ENCODE measurements around the gene TRAM2. TPM values are rescaled to one million over a fixed set of nuclear protein-coding genes. Genes with fewer than 3 reads are reported as not detected.

The TRAM2 gene
- total RNA-seq, 4 donors from 2014 or later = 13.3 to 23.8 (median 18.5) TPM

DNA sequence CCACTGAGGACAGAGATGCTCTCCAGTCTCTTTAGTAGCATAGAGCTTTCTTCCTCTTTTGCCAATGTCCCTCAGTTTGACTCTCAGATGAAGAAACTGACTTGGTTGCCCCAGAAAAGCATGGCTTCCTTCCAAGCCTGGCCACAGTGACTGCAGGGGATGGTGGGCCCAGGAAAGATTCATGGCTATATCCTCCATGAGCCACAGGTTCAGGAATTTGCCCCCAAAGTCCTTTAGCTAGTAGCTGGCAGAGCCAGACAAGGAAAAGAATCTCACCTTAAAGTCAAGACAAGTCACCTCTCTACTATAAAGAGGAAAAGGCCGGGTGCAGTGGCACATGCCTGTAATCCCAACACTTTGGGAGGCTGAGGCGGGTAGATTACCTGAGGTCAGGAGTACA is 43.4 kb downstream of the TRAM2 start:
- DNase-seq (ENCODE audit: extremely low spot score) = no peak
- intact Hi-C loops (cut with DNase I) = no loop called here
- Histone ChIP-seq H3K9me3 (no peaks in the 10 kb centered on the region), H3K36me3 (peaks cover 12 to 25% (median 14%) of the 10 kb centered on the region in 4 donors), H3K4me3 (no peak overlapping the region), H3K4me1 (peaks cover 20 to 34% (median 25%) of the 10 kb centered on the region in 4 donors), H3K27me3 (no peaks in the 10 kb centered on the region), H3K27ac (replicated peaks in 1 of 4) (no peak overlapping the region)
- WGBS = 100% methylated on average over 2 of the region's 2 CpGs
- TF ChIP-seq POLR2A (IDR thresholded peaks at IDR 0.05; ENCODE audit: low read depth) = no peak
- TF ChIP-seq POLR2AphosphoS5 (IDR thresholded peaks at IDR 0.05) = no peak
- TF ChIP-seq, protein P1, sequence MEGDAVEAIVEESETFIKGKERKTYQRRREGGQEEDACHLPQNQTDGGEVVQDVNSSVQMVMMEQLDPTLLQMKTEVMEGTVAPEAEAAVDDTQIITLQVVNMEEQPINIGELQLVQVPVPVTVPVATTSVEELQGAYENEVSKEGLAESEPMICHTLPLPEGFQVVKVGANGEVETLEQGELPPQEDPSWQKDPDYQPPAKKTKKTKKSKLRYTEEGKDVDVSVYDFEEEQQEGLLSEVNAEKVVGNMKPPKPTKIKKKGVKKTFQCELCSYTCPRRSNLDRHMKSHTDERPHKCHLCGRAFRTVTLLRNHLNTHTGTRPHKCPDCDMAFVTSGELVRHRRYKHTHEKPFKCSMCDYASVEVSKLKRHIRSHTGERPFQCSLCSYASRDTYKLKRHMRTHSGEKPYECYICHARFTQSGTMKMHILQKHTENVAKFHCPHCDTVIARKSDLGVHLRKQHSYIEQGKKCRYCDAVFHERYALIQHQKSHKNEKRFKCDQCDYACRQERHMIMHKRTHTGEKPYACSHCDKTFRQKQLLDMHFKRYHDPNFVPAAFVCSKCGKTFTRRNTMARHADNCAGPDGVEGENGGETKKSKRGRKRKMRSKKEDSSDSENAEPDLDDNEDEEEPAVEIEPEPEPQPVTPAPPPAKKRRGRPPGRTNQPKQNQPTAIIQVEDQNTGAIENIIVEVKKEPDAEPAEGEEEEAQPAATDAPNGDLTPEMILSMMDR (IDR thresholded peaks at IDR 0.05) = no peak
- no peak for TF ChIP-seq EP300 (IDR thresholded peaks at IDR 0.05)

DNA sequence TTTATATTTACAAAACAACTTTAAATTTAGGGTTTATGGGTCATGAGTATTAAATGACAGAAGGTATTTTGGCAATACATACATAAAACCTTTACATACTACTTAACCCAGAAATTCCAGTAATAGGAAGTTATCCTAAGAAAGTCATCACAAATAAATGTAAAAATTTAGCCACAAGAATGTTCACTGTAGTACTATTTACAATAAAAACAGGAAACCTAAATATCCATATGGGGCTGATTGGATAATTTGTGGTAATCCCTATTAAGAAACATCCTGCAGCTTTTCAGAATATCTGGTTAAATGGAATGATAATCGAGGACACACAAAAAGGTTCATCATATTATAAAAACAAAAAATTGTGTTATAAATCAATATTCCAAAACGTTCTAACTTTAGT is 44.4 kb downstream of the TRAM2 start:
- H3K4me1 ChIP-seq = peaks cover 10 to 24% (median 15%) of the 10 kb centered on the region in 4 donors
- peaks cover 12 to 31% (median 14%) of the 10 kb centered on the region in 4 donors for H3K36me3 ChIP-seq
- H3K9me3 ChIP-seq = no peaks in the 10 kb centered on the region
- TF ChIP-seq POLR2AphosphoS5 (IDR thresholded peaks at IDR 0.05) = no peak
- TF ChIP-seq, protein P1 (IDR thresholded peaks at IDR 0.05) = no peak
- TF ChIP-seq POLR2A (IDR thresholded peaks at IDR 0.05; ENCODE audit: low read depth) = no peak
- TF ChIP-seq EP300 (IDR thresholded peaks at IDR 0.05) = no peak
- H3K27ac ChIP-seq (replicated peaks in 1 of 4) = no peak overlapping the region
- WGBS = 90% methylated on average over 2 of the region's 2 CpGs
- DNase-seq (ENCODE audit: extremely low spot score) = no peak
- H3K27me3 ChIP-seq = no peaks in the 10 kb centered on the region
- no peak overlapping the region for H3K4me3 ChIP-seq
- intact Hi-C loops (cut with DNase I) = no loop called here

DNA sequence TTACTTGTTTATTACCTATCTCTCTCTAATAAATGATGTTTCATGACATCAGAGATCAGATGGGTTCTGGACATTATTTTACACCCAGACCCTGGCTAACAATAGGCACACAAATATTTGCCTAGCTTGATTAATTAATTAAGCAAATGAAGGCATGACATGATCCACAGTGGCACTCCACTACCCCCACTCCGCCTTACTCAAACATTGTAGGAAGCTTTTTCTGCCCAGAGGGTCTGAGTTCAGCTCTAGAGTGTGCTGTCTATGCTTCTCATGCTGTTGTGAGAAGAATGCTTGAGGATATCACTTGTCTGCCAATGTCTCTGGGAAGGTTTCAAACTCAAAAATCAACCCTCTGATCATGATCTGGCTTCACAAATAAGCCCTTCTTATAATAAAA is 45.0 kb downstream of the TRAM2 start:
- no peak overlapping the region for H3K27ac ChIP-seq (replicated peaks in 1 of 4)
- DNase-seq (ENCODE audit: extremely low spot score) = no peak
- peaks cover 12 to 31% (median 14%) of the 10 kb centered on the region in 4 donors for H3K36me3 ChIP-seq
- TF ChIP-seq POLR2A (IDR thresholded peaks at IDR 0.05; ENCODE audit: low read depth) = no peak
- TF ChIP-seq EP300 (IDR thresholded peaks at IDR 0.05) = no peak
- TF ChIP-seq, protein P1 (IDR thresholded peaks at IDR 0.05) = no peak
- no peak for TF ChIP-seq POLR2AphosphoS5 (IDR thresholded peaks at IDR 0.05)
- intact Hi-C loops (cut with DNase I) = no loop called here
- H3K4me3 ChIP-seq = no peak overlapping the region
- peaks cover 5 to 17% (median 9%) of the 10 kb centered on the region in 4 donors for H3K4me1 ChIP-seq
- WGBS = 83% methylated on average over 1 of the region's 1 CpG
- no peaks in the 10 kb centered on the region for H3K9me3 ChIP-seq
- no peaks in the 10 kb centered on the region for H3K27me3 ChIP-seq

DNA sequence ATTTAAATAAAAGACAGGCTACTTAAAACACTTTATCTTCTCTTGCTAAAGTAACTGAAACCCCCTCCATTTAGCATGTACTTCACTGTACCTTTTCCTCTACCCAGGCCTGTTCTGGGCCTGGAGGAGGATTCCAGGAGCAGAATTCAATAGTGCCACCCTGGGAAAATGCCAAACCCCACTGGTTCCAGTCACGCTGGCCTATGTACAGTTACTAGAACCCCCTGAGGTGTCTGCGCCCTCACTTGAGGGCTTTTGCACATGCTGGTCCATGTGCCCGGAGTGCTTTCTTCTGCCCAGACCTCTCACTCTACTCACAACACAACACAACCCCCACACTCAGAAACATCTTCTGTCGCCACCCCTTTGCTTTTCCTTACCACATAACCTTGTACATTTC is 45.5 kb downstream of the TRAM2 start:
- no peaks in the 10 kb centered on the region for H3K27me3 ChIP-seq
- intact Hi-C loops (cut with DNase I) = no loop called here
- H3K4me1 ChIP-seq = peaks cover under 1 to 13% (median 5%) of the 10 kb centered on the region in 4 donors
- H3K36me3 ChIP-seq = peaks cover 12 to 31% (median 14%) of the 10 kb centered on the region in 4 donors
- H3K27ac ChIP-seq (replicated peaks in 1 of 4) = no peak overlapping the region
- H3K9me3 ChIP-seq = no peaks in the 10 kb centered on the region
- H3K4me3 ChIP-seq = no peak overlapping the region
- no peak for DNase-seq (ENCODE audit: extremely low spot score)
- TF ChIP-seq POLR2AphosphoS5 (IDR thresholded peaks at IDR 0.05) = no peak
- TF ChIP-seq, protein P1 (IDR thresholded peaks at IDR 0.05) = no peak
- TF ChIP-seq POLR2A (IDR thresholded peaks at IDR 0.05; ENCODE audit: low read depth) = no peak
- TF ChIP-seq EP300 (IDR thresholded peaks at IDR 0.05) = no peak
- 95% methylated on average over 4 of the region's 4 CpGs for WGBS

DNA sequence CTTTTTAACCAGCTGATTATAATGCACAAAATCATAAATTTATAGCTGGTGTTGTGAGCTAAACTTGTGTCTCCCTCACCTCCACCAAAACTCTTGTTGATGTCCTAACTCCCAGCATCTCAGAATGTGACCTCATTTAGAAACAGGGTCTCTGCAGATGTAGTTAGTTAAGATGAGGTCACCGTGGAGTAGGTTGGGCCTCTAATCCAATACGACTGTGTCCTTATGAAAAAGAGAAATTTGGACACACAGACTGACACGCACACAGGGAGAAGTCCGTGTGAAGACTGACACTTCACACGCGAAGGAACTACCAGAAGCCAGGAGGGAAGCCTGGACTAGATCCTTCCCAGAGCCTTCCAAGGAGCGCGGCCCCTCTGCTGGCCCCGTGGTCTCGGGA is 46.5 kb downstream of the TRAM2 start:
- no peaks in the 10 kb centered on the region for H3K27me3 ChIP-seq
- H3K9me3 ChIP-seq = no peaks in the 10 kb centered on the region
- intact Hi-C loops (cut with DNase I) = no loop called here
- peaks cover 11 to 28% (median 13%) of the 10 kb centered on the region in 4 donors for H3K36me3 ChIP-seq
- DNase-seq (ENCODE audit: extremely low spot score) = no peak
- TF ChIP-seq POLR2AphosphoS5 (IDR thresholded peaks at IDR 0.05) (no peak), EP300 (IDR thresholded peaks at IDR 0.05) (no peak), POLR2A (IDR thresholded peaks at IDR 0.05; ENCODE audit: low read depth) (no peak)
- TF ChIP-seq, protein P1 (IDR thresholded peaks at IDR 0.05) = no peak
- 94% methylated on average over 10 of the region's 10 CpGs for WGBS
- H3K4me3 ChIP-seq = no peak overlapping the region
- no peak overlapping the region for H3K27ac ChIP-seq (replicated peaks in 1 of 4)
- H3K4me1 ChIP-seq = peaks cover 0 to 5% (median 0%) of the 10 kb centered on the region in 4 donors
